K562 (cell line): ENCODE results near the gene PLAC8L1. TPM values are rescaled to one million over a fixed set of nuclear protein-coding genes. Genes with fewer than 3 reads are reported as not detected.

ENCODE experiments used
- ATAC-seq: fragments of 200-7000 bp; cut with Tn5 transposase; 3 replicates; pipeline ENCODE4 v1.9.1; 2020; ENCODE audit warnings: moderate library complexity
- BruUV-seq: library from RNA; stranded (reverse); fragments of 400-500 nt; replicated peaks from 2 replicates; lab custom pipeline; 2021; lab: Mats Ljungman, UMichigan
- CTCF ChIA-PET: fragments of 300-600 bp; formaldehyde crosslinking; extraction: SDS; loops from one replicate; lab custom pipeline; 2021; ENCODE audit warnings: low intra/inter-chr PET ratio; lab: Yijun Ruan, JAX
- POLR2A ChIA-PET: fragments of 300-600, 350-650 bp; sonication (Branson Sonifier 250); formaldehyde crosslinking; extraction: SDS; loops from one replicate; lab custom pipeline; 2021; ENCODE audit warnings: antibody characterized with exemption, inconsistent platforms; lab: Yijun Ruan, JAX
- DNase-seq, 4 experiments: peaks; one replicate each; pipeline versions ENCODE4 v3.0.0 to v3.0.0-alpha.2; 2011 to 2018; ENCODE audit warnings: low spot score in 3 of 4, mixed read lengths in 3 of 4; ENCODE audit errors: extremely low read depth in 1 of 4
- FAIRE-seq: peaks from 2 replicates; lab custom pipeline; 2011; peaks lifted over from hg19 to GRCh38; lab: Jason Lieb, UNC
- H2AFZ ChIP-seq: 2 replicates; pipeline ENCODE4 v1.6.0; 2011; ENCODE audit warnings: low read depth, low read length, control low read depth, inconsistent platforms
- H3K27ac ChIP-seq: fragments of 200-600 bp; 3 replicates; pipeline ENCODE4 v1.8.0; 2011; ENCODE audit warnings: low read depth, mild to moderate bottlenecking, control low read depth, inconsistent platforms, low read length, moderate library complexity, mixed read lengths; ENCODE audit errors: extremely low read depth
- H3K27me3 ChIP-seq, 2 experiments: fragments of 300-600 bp in 1 of 2; 2 replicates in 1 of 2; 3 replicates in 1 of 2; pipeline versions ENCODE4 v1.6.0 to v1.8.0; 2011; ENCODE audit warnings: inconsistent platforms in 2 of 2, low read length in 2 of 2, mild to moderate bottlenecking in 1 of 2, mixed read lengths in 1 of 2, moderate library complexity in 1 of 2; ENCODE audit not compliant: control insufficient read depth in 2 of 2, insufficient read depth in 2 of 2
- H3K36me3 ChIP-seq: fragments of 300-600 bp; 3 replicates; pipeline ENCODE4 v1.8.0; 2011; ENCODE audit warnings: mild to moderate bottlenecking, low read length, inconsistent platforms; ENCODE audit not compliant: control insufficient read depth, insufficient read depth
- H3K4me1 ChIP-seq, 2 experiments: fragments of 200-600 bp in 1 of 2; replicated peaks in 1 of 2; 2 replicates in 1 of 2; 3 replicates in 1 of 2; pipeline versions ENCODE4 v1.5.1 to v1.8.0; 2011; ENCODE audit warnings: inconsistent platforms in 2 of 2, low read length in 2 of 2, mild to moderate bottlenecking in 1 of 2, mixed read lengths in 1 of 2, moderate library complexity in 1 of 2; ENCODE audit not compliant: control insufficient read depth in 2 of 2, insufficient read depth in 2 of 2
- H3K4me2 ChIP-seq: 2 replicates; pipeline ENCODE4 v1.6.1; 2011; ENCODE audit warnings: low read length, control low read depth, inconsistent platforms, mixed read lengths; ENCODE audit not compliant: insufficient read depth
- H3K4me3 ChIP-seq: fragments of 200-600 bp; sonication (generic), shearing (Covaris generic); 2 replicates; pipeline ENCODE4 v1.5.1; 2016; ENCODE audit warnings: control low read depth, inconsistent platforms
- H3K79me2 ChIP-seq: fragments of 200-600 bp; 3 replicates; pipeline ENCODE4 v1.8.0; 2011; ENCODE audit warnings: low read length, inconsistent platforms; ENCODE audit not compliant: control insufficient read depth, insufficient read depth
- H3K9ac ChIP-seq, 2 experiments: 2 replicates each; pipeline versions ENCODE4 v1.6.0 to v1.6.1; 2011; ENCODE audit warnings: low read depth in 2 of 2, low read length in 2 of 2, control low read depth in 1 of 2, inconsistent platforms in 1 of 2, mild to moderate bottlenecking in 1 of 2, mixed read lengths in 1 of 2; ENCODE audit not compliant: insufficient read depth in 1 of 2
- H3K9me1 ChIP-seq: one replicate; pipeline ENCODE4 v1.6.0; 2011; ENCODE audit warnings: inconsistent platforms, mild to moderate bottlenecking, low read length, moderate library complexity; ENCODE audit not compliant: control insufficient read depth, insufficient read depth
- H3K9me3 ChIP-seq: replicated peaks from 2 replicates; pipeline ENCODE4 v1.5.1; 2011; ENCODE audit warnings: low read depth, low read length, inconsistent platforms; ENCODE audit not compliant: control insufficient read depth, insufficient read depth
- H4K20me1 ChIP-seq: replicated peaks from 2 replicates; pipeline ENCODE4 v1.6.1; 2011; ENCODE audit warnings: low read length, inconsistent platforms, mixed read lengths; ENCODE audit not compliant: control insufficient read depth, insufficient read depth
- CBFA2T3 ChIP-seq: fragments of 450-650 bp; IDR thresholded peaks from 2 replicates; pipeline ENCODE4 v1.6.1; 2017
- HLTF ChIP-seq: fragments of 450-650 bp; IDR thresholded peaks from 2 replicates; pipeline ENCODE4 v1.6.1; 2016
- LCOR ChIP-seq: sonication (generic); formaldehyde crosslinking; IDR thresholded peaks from 2 replicates; pipeline ENCODE4 v1.8.0; 2022; ENCODE audit warnings: mild to moderate bottlenecking, missing genetic modification reagents
- MTA1 ChIP-seq: fragments of 450-650 bp; IDR thresholded peaks from 2 replicates; pipeline ENCODE4 v1.6.1; 2017; ENCODE audit warnings: borderline replicate concordance
- MYNN ChIP-seq, 2 experiments: sonication (generic); formaldehyde crosslinking in 1 of 2; IDR thresholded peaks; 2 replicates each; pipeline versions ENCODE4 v1.5.0 to v1.6.1; 2016 to 2020; ENCODE audit warnings: antibody characterized with exemption in 1 of 2, missing genetic modification reagents in 1 of 2
- NFATC3 ChIP-seq: fragments of 450-650 bp; IDR thresholded peaks from 2 replicates; pipeline ENCODE4 v1.6.1; 2017; ENCODE audit warnings: mild to moderate bottlenecking
- SOX6 ChIP-seq: fragments of 450-650 bp; IDR thresholded peaks from 2 replicates; pipeline ENCODE4 v1.6.1; 2014; ENCODE audit warnings: mild to moderate bottlenecking
- TCF3 ChIP-seq: sonication (generic); formaldehyde crosslinking; IDR thresholded peaks from 2 replicates; pipeline ENCODE4 v1.4.0; 2020; ENCODE audit warnings: mild to moderate bottlenecking, missing genetic modification reagents
- ZSCAN29 ChIP-seq: fragments of 450-650 bp; IDR thresholded peaks from 2 replicates; pipeline ENCODE4 v1.6.1; 2017
- whole genome bisulfite sequencing: fragments of 100-300 bp; shearing (Covaris generic); methylation state at CpG from one replicate; pipeline ENCODE4 v1.1.6; 2016; ENCODE audit warnings: low coverage, mixed read lengths; ENCODE audit not compliant: insufficient coverage; ENCODE audit errors: missing lambda C conversion rate; 5-methylcytosine and 5-hydroxymethylcytosine counted together
- in situ Hi-C: fragments of 300-500 bp; cut with MboI; formaldehyde crosslinking; loops from 4 replicates; pipeline ENCODE4 v1.15.0; 2018; ENCODE audit warnings: inconsistent platforms, mixed read lengths
- intact Hi-C: fragments of 100-400 bp; cut with micrococcal nuclease; formaldehyde crosslinking; loops from 2 replicates; pipeline ENCODE4 v1.14.2; 2022
- polyA plus RNA-seq, 8 experiments: library from polyadenylated mRNA; depleted of rRNA in 4 of 8; stranded (reverse) in 5 of 8; unstranded in 3 of 8; fragments of >200 nt; fragmentation: Nextera tagmentation in 2 of 8; fragmentation: Illumina TruSeq in 1 of 8; extraction: Ambion mirVana in 2 of 8; extraction: Trizol in 1 of 8; gene quantifications; 2 replicates each; pipeline versions ENCODE4 v1.2.1 to v1.2.3, GENCODE V29; 2011 to 2014; ENCODE audit warnings: inconsistent platforms in 1 of 8, missing spikeins in 1 of 8
- total RNA-seq, 7 experiments: library from RNA; depleted of rRNA in 6 of 7; stranded (reverse); fragments of >200 nt in 6 of 7; fragmentation: Illumina TruSeq in 2 of 7; extraction: Trizol in 2 of 7; gene quantifications; 2 replicates each; pipeline versions ENCODE4 v1.2.1 to v1.2.3, GENCODE V29; 2011 to 2021; ENCODE audit warnings: low replicate concordance in 1 of 7
- TF ChIP-seq, protein P1 (sequence below): sonication (generic); formaldehyde crosslinking; IDR thresholded peaks from 2 replicates; pipeline ENCODE4 v1.8.0; 2022; ENCODE audit warnings: missing genetic modification reagents, mild to moderate bottlenecking, moderate library complexity, borderline replicate concordance
- TF ChIP-seq, protein P2 (sequence below): sonication (generic); formaldehyde crosslinking; IDR thresholded peaks from 2 replicates; pipeline ENCODE4 v1.8.0; 2022; ENCODE audit warnings: mild to moderate bottlenecking, missing genetic modification reagents
- TF ChIP-seq, protein P3 (sequence below): fragments of 450-650 bp; IDR thresholded peaks from 2 replicates; pipeline ENCODE4 v1.6.1; 2017; ENCODE audit warnings: antibody characterized with exemption, mild to moderate bottlenecking

Gene PLAC8L1
- total and polyA plus RNA-seq, 9 of the 15 experiments (the other 6 are each of a cell fraction or from before 2014, with no cell fraction given) = 0.10 to 0.43 (median 0.26) TPM; not detected in 3

DNA sequence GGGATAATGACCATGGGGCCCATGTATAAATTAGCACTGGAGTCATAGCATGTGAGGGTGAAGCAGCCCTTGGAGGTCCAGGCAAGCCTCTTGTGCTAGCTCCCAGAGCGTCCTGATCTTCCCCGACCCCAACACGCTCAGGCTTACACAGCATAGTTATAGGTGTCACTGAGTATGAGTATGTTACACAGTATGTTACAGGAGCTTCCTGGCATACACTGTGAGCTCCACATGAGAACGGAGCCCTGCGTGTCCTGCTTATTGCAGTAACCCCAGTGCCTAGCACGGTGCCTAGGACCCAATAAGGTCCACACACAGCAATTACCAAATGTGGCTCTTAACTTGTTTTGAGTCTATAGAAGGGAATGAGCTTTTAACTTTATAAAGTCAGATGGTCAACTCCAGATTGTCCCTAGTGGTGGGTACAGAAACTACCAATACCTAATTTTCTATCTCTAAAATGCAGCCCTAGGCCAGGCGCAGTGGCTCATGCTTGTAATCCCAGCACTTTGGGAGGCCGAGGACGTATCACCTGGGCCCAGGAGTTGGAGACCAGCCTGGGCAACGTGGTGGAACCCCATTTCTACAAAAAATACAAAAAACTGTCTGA, 64.1 kb downstream of the PLAC8L1 start:
- DNase-seq = peak in 3 of 4 experiments; percentile 24 to 52 (median 37)
- no peak overlapping the region for H3K4me3 ChIP-seq
- no peaks in the 10 kb centered on the region for H3K36me3 ChIP-seq
- WGBS = 32% methylated on average over 10 of the region's 10 CpGs
- H3K27ac ChIP-seq = no peak overlapping the region; the same call in 2 of the 3 replicates
- peaks cover 6 to 33% of the 10 kb centered on the region in 2 experiments; a peak in 3 of 5 replicates for H3K4me1 ChIP-seq
- H3K79me2 ChIP-seq = no peaks in the 10 kb centered on the region
- ATAC-seq = peak; percentile 85
- no peaks in the 10 kb centered on the region for H3K9me1 ChIP-seq
- no TSS peak for BruUV-seq
- FAIRE-seq = peak; percentile 48
- H2AFZ ChIP-seq = peak overlapping the region; percentile 87
- no peaks in the 10 kb centered on the region for H3K27me3 ChIP-seq
- CTCF ChIA-PET = interaction anchor here (0.5 kb wide), 1 partner anchor 231 kb away, joined by 3 read pairs; no protein-coding TSS in a partner anchor
- POLR2A ChIA-PET = interaction anchor here (0.6 kb wide), 1 partner anchor 18 kb away, joined by 3 read pairs; no protein-coding TSS in a partner anchor
- no peaks in the 10 kb centered on the region; the same call in 1 of the 2 replicates for H3K9me3 ChIP-seq
- peak overlapping the region; percentile 5; the same call in 1 of the 2 replicates for H3K4me2 ChIP-seq
- no peak overlapping the region for H3K9ac ChIP-seq
- in situ Hi-C loops (no loop called here), intact Hi-C loops (no loop called here)
- H4K20me1 ChIP-seq = no peaks in the 10 kb centered on the region
- TF ChIP-seq TCF3 (CRISPR knock-in tag) = peak; percentile 53; the same call in 1 of the 2 replicates
- no peak for TF ChIP-seq SOX6
- TF ChIP-seq, protein P1, sequence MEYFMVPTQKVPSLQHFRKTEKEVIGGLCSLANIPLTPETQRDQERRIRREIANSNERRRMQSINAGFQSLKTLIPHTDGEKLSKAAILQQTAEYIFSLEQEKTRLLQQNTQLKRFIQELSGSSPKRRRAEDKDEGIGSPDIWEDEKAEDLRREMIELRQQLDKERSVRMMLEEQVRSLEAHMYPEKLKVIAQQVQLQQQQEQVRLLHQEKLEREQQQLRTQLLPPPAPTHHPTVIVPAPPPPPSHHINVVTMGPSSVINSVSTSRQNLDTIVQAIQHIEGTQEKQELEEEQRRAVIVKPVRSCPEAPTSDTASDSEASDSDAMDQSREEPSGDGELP (CRISPR knock-in tag) = 0 out of 2 replicates have a peak, but pooled peaks have one; percentile 23
- peak; percentile 38 for TF ChIP-seq CBFA2T3
- TF ChIP-seq, protein P2, sequence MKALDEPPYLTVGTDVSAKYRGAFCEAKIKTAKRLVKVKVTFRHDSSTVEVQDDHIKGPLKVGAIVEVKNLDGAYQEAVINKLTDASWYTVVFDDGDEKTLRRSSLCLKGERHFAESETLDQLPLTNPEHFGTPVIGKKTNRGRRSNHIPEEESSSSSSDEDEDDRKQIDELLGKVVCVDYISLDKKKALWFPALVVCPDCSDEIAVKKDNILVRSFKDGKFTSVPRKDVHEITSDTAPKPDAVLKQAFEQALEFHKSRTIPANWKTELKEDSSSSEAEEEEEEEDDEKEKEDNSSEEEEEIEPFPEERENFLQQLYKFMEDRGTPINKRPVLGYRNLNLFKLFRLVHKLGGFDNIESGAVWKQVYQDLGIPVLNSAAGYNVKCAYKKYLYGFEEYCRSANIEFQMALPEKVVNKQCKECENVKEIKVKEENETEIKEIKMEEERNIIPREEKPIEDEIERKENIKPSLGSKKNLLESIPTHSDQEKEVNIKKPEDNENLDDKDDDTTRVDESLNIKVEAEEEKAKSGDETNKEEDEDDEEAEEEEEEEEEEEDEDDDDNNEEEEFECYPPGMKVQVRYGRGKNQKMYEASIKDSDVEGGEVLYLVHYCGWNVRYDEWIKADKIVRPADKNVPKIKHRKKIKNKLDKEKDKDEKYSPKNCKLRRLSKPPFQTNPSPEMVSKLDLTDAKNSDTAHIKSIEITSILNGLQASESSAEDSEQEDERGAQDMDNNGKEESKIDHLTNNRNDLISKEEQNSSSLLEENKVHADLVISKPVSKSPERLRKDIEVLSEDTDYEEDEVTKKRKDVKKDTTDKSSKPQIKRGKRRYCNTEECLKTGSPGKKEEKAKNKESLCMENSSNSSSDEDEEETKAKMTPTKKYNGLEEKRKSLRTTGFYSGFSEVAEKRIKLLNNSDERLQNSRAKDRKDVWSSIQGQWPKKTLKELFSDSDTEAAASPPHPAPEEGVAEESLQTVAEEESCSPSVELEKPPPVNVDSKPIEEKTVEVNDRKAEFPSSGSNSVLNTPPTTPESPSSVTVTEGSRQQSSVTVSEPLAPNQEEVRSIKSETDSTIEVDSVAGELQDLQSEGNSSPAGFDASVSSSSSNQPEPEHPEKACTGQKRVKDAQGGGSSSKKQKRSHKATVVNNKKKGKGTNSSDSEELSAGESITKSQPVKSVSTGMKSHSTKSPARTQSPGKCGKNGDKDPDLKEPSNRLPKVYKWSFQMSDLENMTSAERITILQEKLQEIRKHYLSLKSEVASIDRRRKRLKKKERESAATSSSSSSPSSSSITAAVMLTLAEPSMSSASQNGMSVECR (CRISPR knock-in tag) = 0 out of 2 replicates have a peak, but pooled peaks have one; percentile 39
- TF ChIP-seq ZSCAN29 = no peak
- TF ChIP-seq HLTF = no peak
- TF ChIP-seq MYNN (IDR thresholded peaks at IDR 0.05) = peak; percentile 70; the same call in 1 of the 2 replicates
- peak; percentile 56; the same call in 1 of the 2 replicates for TF ChIP-seq MYNN (CRISPR knock-in tag; IDR thresholded peaks at IDR 0.05)
- TF ChIP-seq LCOR = peak; percentile 48; the same call in 1 of the 2 replicates
- TF ChIP-seq NFATC3 = no peak
- no peak for TF ChIP-seq MTA1
- TF ChIP-seq, protein P3, sequence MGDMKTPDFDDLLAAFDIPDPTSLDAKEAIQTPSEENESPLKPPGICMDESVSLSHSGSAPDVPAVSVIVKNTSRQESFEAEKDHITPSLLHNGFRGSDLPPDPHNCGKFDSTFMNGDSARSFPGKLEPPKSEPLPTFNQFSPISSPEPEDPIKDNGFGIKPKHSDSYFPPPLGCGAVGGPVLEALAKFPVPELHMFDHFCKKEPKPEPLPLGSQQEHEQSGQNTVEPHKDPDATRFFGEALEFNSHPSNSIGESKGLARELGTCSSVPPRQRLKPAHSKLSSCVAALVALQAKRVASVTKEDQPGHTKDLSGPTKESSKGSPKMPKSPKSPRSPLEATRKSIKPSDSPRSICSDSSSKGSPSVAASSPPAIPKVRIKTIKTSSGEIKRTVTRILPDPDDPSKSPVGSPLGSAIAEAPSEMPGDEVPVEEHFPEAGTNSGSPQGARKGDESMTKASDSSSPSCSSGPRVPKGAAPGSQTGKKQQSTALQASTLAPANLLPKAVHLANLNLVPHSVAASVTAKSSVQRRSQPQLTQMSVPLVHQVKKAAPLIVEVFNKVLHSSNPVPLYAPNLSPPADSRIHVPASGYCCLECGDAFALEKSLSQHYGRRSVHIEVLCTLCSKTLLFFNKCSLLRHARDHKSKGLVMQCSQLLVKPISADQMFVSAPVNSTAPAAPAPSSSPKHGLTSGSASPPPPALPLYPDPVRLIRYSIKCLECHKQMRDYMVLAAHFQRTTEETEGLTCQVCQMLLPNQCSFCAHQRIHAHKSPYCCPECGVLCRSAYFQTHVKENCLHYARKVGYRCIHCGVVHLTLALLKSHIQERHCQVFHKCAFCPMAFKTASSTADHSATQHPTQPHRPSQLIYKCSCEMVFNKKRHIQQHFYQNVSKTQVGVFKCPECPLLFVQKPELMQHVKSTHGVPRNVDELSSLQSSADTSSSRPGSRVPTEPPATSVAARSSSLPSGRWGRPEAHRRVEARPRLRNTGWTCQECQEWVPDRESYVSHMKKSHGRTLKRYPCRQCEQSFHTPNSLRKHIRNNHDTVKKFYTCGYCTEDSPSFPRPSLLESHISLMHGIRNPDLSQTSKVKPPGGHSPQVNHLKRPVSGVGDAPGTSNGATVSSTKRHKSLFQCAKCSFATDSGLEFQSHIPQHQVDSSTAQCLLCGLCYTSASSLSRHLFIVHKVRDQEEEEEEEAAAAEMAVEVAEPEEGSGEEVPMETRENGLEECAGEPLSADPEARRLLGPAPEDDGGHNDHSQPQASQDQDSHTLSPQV = 0 out of 2 replicates have a peak, but pooled peaks have one; percentile 28
